HG03565 (cell line): ENCODE results near the gene COL19A1.

ENCODE experiments used
- ATAC-seq: cut with Tn5 transposase; IDR thresholded peaks from one replicate; pipeline ENCODE4 v1.9.1; 2021; ENCODE audit warnings: mild to moderate bottlenecking, moderate library complexity; ENCODE audit not compliant: unreplicated experiment

Gene COL19A1

DNA sequence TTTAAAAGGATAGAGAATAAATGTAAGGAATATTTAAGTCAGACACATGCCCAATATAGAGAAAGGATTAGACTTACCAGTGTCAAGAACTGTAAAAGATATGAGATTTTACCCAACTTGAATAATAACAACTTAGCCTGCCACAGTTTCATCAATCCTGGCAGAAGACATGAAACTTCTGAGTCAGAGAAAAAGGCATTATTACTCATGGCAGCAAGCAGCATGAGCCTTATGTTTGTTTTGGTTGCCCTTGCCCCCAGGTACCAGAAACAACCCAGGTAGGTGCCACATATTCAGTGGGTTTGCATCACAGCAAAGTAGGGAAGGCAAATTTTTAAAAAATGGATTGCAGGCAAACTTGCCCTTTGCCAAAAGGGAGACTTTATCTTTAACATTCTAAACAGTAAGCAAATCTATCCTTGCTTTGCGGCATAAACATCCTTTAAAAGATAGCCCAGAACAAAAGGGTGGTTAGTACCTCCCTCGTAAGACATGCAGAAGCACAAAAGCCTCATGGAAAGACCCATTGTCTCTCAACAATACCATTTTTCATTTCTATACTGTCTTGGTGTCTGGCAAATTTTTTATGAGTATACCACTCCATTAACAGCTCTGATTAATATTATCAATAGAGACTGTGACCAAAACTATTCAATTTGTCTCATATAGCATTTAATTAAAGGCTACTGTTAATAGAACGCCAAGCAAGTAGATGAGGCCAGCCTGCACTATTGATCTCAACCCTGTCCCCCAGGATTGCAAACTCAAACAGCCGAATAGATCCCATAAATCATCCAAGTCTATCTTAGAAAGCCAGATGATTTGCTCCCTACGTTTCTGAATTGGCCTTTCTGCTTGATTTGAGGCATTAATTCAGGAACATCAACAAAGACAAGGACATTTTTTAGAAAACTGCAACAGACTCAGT is 185.1 kb downstream of the COL19A1 start:
- no peak for ATAC-seq

DNA sequence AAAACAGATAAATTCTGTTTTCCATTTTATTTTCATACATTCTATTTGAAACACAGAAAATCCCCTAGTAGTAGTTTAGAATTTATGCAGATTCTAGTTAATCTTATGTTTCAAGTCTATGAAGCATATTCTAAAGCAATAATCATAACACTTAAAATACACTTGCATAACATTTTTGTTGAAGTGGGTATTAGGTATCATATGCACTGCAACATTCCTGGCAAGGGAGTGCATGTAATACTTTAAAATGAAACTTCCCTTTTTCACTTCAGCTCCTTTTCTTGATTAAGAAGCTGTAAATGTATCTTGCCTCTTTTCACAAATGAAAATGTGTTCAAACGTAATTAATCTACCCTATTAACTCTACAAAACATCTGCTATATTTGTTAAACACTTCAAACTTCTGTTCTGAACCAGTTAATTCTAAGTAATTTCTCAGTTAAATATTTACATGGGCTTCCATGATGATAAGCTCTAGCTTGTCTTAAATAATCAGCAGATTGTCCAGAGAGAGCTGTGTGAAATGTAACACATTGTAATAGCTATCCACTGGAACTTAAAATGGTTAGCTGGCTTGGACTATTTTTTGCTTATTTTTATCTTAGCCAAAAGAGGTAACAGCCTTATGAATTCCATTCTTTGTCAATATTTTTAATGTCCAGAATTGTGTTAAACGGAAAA is 192.8 kb downstream of the COL19A1 start:
- no peak for ATAC-seq

DNA sequence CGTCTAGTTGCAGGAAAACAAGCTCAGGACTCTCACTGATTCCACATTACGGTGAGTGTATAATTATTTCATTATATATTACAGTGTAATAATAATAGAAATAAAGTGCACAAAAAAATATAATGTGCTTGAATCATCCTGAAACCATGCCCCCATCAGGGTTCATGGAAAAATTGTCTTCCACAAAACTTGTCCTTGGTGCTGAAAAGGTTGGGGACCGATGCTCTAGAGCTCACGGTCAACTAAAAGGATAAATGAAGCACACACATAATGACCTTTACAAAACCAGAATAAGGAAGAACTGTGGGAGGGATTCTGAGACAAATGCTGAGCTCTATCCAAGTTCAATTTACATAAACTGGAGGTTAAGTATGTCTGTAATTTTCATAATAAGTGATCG is 194.3 kb downstream of the COL19A1 start:
- ATAC-seq = no peak

DNA sequence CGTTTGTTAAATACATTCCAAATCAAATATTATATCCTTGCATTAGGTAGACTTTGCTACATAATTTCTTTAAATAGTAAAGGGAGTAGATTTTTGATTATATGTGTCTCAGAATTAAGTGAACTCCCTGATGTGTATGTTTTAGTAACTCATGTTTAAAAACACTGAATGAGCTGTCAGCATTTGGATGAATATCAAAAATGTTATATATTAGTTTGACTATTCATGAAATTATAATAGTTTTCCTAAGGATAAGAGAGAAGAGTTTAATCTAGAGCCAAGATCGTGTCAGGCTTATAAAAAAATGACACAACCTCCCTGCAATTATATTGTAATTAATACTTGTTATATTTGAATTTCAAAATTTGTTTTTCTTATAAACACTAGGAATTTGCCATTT is 195.2 kb downstream of the COL19A1 start:
- no peak for ATAC-seq

DNA sequence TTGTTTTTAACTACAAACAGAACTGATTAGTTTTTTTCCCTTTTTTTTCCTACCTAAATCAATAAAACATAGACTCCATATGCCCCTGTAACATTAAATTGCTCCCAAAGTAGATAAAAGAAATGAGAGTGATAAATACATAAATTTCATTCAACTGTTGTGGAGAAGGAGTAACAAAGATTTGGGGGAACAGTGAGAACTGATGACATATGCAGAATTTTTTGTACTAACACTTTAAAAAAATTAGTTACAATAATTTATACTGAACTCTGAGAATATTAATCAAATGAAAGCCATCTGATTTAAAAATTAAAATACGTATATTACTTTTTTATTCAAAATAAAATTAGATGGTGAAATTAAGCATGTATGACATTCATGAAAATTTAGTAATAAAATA is 195.7 kb downstream of the COL19A1 start:
- ATAC-seq = no peak

DNA sequence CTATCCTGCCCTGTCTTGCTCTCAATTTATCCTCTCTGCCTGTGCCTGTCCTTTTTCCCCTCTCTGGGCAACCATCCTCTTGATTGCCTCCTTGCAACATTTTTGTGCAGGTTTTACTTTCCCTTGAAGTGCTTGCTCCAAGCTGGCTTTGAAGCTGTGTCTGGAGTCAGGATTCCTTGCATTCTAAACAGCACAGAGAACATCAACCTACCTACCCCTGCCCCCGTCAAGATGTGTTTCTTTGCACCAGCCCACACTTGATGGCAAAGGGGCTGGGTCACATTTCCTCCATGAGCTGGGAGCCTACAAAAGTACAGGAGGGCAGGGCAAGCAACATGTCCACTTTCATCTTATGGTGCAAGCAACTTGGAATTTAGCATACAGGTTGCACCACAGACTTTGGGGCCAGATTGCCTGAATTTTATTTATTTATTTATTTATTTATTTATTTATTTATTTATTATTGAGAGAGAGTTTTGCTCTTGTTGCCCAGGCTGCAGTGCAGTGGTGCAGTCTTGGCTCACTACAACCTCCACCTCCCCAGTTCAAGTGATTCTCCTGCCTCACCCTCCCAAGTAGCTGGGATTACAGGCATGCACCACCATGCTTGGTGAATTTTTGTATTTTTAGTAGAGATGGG is 206.3 kb downstream of the COL19A1 start:
- ATAC-seq = no peak

DNA sequence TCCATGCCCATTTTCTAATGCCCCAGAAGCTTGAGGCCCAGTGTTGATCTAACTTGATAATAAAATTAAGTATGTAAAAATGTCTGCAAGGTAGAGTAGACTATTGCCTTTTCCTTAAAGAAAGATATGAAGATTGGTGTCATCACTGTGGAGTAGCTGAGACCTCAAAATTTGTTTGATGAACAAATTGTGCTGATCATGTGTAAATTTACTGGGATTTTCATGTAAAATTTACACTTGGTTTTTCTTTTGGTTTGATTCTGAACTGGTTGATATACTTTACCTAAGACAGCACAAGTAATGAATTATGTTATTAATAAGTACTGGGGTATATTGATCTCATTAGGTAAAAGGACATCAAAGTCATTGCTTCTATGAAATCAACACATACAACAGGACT is 207.3 kb downstream of the COL19A1 start:
- ATAC-seq = no peak

DNA sequence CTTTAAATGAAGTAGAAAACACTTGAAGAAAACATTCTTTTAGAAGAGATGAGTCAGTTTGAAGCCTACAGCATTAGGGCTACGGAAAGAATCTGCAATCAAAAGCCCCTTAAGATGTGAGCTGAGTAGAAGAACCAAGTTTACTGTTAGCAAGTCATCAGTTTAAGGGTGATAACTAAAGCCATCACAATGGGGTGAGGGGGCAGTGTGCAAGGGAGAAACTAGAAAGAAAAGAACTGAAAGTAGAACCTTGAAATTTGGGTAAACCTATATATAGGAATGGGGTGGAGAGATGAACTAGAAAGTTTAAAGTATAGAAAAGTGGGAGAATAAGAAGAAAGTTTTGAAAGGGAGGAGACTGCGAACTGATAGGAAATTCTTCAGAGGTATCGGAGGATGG is 212.9 kb downstream of the COL19A1 start:
- ATAC-seq = no peak

DNA sequence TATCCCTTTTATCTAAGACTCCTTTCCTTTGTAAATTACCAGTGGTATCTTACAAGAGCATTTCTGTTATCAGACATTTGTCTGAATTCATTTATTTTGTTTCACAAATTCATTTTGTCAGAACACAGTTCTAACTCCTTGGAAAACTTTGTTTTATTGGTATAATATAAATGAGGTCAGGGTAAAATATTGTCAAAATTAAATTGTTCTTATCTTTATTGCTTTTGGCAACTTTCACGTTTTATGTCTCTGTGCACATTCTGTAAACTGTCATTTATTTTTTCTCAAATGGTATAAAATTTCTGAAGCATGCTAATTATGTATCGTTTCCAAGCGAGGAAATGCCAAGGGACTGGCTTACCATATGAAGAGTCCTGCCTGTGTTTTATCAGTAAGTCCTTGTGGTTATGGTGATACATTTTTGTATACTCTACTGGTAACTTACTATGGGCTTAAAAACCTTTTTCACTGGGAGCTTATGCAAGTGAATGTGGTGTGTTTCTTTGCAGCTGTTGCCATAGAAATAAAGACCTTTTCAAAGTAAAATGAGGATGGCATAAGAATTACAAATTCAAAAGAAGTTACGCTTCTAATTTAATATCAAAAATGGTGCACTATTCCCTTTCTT is 214.2 kb downstream of the COL19A1 start:
- no peak for ATAC-seq

DNA sequence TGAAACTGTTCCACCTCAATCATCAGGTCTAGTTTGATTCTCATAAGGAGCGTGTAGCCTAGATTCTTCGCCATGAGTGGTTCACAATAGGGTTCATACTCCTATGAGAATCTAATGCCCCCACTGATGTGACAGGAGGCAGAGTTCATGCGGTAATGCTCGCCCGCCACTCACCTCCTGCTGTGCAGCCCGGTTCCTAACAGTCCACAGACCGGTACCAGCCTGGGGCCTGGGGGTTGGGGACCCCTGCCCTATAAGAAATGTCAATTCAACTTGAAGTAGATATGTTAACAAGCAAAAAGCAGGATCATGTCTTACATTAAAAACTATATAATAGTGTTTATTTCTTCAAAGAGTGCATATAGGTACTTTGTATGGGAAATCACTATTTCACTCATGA is 216.5 kb downstream of the COL19A1 start:
- ATAC-seq = no peak

DNA sequence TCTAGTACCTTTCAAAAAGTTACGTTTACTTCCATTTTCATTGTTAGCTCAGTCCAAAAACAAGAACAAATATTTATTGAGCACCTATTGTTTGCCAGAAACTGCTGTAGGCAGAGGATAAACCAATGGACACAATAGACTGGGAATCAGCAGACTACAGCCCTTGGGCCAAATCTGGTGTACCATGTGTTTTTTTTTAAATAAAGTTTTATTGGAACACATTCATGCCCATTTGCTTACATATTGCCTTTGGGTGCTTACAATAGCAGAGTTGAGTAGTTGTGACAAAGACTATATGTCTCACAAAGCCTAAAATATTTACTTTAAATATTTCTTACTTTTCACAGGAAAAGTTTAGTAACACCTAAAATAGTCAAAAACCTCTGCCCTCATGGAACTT is 220.4 kb downstream of the COL19A1 start:
- no peak for ATAC-seq

DNA sequence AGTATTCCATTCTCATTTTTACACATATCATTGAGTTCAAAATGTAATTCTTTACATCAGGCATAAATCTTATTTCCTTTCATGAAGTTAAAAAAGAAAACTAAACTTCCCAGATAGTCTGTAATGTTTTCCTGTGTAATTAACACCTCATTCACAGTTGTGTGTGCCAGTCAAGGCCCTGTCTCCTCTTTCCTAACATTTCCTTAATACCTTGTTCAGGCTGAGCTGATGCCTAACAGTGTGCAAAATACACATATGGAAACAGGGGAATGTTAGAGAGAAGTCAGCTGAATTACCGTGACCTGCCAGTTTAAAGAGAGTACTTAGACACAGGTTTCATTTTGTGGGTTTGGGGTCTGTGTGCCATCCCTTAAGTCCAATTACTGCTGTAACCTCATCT is 227.8 kb downstream of the COL19A1 start:
- no peak for ATAC-seq

DNA sequence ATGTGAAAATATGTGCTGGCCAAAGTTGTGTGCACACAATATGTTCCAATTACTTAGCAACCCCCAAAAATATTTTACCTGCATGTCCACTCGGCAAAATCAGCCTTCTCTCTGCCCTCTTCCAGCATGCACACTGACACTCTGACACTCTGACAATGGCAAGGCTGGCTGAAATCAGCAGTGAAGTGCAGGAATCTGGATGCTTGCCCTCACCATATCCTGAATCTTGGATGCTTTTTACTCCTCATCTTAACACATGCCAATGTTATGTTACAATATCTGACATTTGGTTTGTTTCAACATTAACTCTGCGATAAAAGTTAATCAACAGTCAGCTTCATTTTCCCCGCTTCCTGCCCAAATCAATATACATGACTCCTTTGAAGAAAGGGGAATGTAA is 233.4 kb downstream of the COL19A1 start:
- ATAC-seq = no peak

DNA sequence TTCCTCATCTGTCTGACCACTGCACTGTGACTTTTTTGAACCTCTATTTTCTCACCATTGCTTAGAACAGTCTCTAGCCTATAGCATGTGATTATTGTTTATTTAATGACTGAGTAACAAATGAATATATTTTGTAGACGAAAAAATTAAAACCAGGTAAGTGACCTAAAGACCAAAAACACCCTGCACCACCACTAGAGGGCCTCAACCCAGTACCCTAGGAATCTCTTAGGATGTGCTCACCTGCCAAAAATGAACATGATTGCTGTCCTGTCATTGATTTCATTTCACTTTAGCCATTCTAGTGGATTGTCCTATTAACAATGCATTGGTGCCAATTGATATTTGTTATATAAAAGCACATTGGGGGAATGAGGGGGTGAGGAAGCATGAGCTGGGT is 237.4 kb downstream of the COL19A1 start:
- ATAC-seq = no peak

DNA sequence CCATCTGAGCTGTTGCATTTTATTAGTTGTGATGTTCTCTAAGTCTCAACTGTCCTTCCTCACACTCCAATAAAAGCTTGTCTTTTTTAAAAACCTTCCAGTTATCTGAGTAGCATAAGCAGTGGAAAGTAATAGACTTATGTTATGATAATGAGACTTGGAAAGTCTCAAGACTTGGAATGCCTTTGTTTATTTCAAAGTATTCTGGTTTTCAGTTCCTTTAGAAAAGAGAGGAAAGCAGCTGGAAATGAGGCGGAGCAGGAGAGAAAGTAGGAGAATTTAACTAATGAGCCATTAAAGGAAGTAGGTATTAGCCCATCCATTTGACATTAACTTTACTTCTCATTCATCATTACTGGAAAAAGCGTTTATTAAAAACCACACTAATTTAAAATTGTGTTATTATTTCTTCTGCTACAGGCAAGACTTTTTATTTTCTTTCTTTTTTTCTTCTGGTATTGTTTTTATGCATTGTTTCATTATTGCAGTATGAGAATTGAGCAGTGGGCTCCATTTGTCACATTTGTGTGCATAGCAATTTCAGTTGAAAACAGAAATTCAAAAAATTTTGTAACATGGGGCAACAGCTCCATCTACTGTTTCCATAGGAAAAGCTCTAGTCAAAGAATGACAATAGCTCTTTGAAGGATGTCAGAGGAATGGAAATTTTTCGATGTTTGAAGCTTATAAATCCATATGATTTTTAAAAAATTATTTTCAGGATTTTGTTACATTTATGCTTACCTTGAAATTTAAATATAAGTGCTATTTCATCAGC is 241.7 kb downstream of the COL19A1 start:
- peak; percentile 42 for ATAC-seq

DNA sequence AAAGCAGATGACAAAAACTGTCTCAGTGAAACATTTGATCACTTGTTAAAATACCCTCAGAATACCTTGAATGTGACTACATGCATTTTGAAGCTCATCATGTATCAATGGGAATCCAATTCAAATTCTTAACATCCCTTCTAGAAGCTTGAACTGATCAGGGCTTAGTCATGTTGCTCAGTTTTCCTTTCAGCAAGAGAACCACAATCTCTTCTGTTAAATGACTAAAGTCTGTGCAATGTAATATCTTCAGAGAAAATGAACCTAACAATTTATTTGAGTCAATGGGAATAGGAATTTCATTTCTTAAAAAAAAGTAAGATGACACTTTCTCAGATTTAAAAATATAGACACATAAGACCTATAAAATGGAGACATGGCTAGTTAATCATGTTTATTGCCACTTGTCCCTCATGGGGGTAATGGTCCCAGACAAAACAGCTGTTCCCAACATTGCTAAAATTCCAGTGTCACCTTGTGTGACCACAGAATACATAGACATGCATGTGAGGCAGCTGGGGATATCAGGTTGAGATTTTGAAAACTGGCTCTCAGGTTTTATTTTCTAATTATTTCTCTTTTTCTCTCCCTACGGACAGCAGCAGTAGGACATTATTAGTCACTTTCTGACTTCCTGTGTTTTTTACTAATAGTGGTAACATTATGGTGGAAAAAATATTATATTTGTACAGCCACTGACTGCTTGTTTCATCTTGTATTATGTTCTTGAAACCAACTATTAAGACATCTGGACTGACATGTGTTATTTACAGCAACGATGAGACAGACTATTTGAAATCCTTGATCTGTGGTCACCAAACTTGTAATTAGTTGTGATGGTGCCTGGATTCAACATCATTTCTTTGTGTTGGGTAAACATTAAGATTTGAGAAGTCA is 244.0 kb downstream of the COL19A1 start:
- ATAC-seq = peak; percentile 45

DNA sequence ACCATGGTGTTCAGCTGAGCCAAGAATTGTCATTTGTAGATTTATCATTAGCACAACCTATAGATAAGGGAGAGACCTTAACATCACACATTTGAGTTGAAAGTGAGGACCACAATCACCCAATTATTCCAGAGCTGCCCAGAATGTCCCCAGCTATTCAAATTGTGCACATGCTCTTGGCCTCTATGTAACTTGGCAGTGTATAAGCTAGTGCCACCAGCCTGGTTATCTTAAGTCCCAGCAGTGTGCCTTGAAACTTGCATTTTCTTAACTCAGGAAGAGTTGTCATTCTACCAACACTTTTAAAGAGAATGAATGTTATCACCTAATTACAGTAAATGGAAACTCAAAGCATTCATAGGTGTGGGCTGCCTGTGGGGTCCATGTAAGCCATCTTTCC is 245.4 kb downstream of the COL19A1 start:
- ATAC-seq = no peak

DNA sequence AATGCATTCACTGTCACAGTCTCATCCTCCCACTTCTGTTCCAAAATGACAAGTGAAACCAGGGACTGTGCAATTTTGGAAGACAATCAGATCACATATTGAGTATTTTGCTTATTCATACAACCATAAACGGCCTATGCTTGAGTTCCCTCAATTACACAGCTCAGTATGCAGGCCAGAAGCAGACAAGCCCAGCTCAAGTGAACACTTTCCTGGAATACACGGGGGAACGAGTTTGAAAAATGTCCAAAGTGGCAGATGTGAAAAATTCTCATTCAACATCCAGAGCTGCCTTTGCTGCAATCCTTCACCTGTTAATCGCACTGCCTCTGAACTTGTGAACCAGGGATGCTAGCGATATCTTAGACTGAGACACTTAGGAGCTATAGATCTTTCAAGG is 246.4 kb downstream of the COL19A1 start:
- ATAC-seq = no peak

DNA sequence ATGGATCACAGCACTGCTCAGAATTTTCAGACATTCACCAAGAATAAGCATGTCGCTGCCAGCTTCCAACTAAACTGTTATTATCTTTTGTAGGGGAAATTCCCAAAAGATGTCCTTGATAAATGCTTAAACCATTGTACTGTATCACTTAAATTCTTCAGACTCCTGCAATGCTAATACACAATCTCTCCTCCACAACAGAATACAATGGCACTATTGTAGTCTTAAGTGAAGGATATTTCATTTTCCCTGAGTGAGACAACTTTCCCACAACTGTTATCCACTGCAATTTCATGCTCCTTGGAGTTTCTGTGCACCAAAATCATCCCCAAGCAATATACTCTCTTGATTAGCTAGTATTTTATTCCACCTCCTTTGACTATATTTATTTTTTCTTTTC is 246.8 kb downstream of the COL19A1 start:
- no peak for ATAC-seq

DNA sequence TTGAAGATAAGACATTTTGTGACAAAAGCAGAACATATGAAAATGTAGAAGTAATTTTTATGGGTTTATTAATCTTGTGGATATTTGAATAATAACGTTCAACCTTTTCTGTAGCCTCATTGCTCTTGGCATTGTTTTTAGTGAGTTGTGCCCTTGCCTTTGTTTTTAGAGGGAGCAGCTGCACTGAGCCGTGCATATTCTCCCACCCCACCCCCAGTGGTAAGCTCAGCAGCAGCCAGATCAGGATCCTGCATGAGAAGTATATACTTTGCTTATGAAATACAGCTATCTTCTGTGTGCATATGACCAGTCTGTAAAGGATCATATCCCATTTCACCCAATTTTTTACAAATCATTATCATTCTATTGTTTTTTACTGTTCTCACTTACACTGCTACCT is 252.3 kb downstream of the COL19A1 start:
- no peak for ATAC-seq
